Glutamatergic neuron (in vitro differentiated cells): ENCODE data around the gene UMPS. TPM values are rescaled to one million over a fixed set of nuclear protein-coding genes. Genes with fewer than 3 reads are reported as not detected.
A peak's percentile ranks its signal among the peaks of the same experiment; 100 is the strongest.

ENCODE experiments used
- DNase-seq: peaks from one replicate; pipeline ENCODE4 v3.0.0; 2022
- H3K27ac Mint-ChIP-seq: one replicate; pipeline ENCODE4 v1.8.0; 2020; ENCODE audit warnings: mild to moderate bottlenecking, mixed read lengths, inconsistent platforms; ENCODE audit not compliant: unreplicated experiment
- H3K27me3 Mint-ChIP-seq: one replicate; pipeline ENCODE4 v1.8.0; 2020; ENCODE audit warnings: mild to moderate bottlenecking, moderate library complexity, mixed read lengths, inconsistent platforms; ENCODE audit not compliant: unreplicated experiment
- H3K36me3 Mint-ChIP-seq: one replicate; pipeline ENCODE4 v1.8.0; 2020; ENCODE audit warnings: mild to moderate bottlenecking, mixed read lengths, inconsistent platforms; ENCODE audit not compliant: unreplicated experiment
- H3K4me1 Mint-ChIP-seq: one replicate; pipeline ENCODE4 v1.8.0; 2020; ENCODE audit warnings: mild to moderate bottlenecking, low read depth, mixed read lengths, inconsistent platforms; ENCODE audit not compliant: unreplicated experiment
- H3K4me3 Mint-ChIP-seq: one replicate; pipeline ENCODE4 v1.8.0; 2020; ENCODE audit warnings: mild to moderate bottlenecking, mixed read lengths, inconsistent platforms; ENCODE audit not compliant: unreplicated experiment
- H3K9me3 Mint-ChIP-seq: one replicate; pipeline ENCODE4 v1.8.0; 2020; ENCODE audit warnings: mild to moderate bottlenecking, moderate library complexity, mixed read lengths, inconsistent platforms; ENCODE audit not compliant: unreplicated experiment
- total RNA-seq: library from RNA; stranded (reverse); fragmentation: NEBNext Ultra II Directional; extraction: Animal tissue kit (Norgen Biotek cat#: 25700); gene quantifications from one replicate; pipeline ENCODE4 v1.2.1, GENCODE V29; 2021; ENCODE audit not compliant: unreplicated experiment
- TF ChIP-seq, protein P1 (sequence below): fragments of 200-600 bp; sonication (generic); IDR thresholded peaks from one replicate; pipeline ENCODE4 v1.5.0; 2021; ENCODE audit not compliant: partially characterized antibody, unreplicated experiment

Gene UMPS
- total RNA-seq, 1 donor from 2014 or later = 30.7 TPM

DNA sequence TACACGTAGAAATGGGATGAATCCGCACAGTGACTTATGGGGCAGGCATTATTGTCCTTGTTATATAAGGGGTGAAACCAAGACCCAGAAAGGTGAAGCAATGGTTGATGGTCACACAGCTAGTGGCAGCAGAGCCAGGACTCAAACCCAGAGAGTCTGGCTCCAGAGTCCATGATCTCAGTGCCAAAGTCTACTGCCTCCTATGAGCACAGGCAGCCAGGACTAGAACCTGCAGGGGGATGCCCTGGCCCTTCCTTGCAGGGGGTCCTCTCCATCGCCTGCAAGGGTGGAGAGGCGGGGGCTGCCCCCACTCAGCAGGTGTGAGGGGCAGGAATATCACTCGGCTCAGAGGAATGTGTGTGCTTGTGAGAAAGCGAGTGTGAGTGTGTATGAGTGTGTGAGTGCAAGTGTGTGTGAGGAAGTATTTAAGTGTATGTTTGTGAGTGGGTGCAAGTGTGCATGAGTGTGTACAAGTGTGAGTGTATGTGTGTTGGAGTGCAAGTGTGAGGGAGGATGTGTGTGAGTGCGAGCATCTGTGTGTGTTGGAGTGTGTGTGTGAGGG is 44.7 kb downstream of the UMPS start:
- peak overlapping the region; percentile 7 for H3K4me3 Mint-ChIP-seq
- no peaks in the 10 kb centered on the region for H3K36me3 Mint-ChIP-seq
- no peak overlapping the region for H3K27ac Mint-ChIP-seq
- H3K27me3 Mint-ChIP-seq = peaks cover 9% of the 10 kb centered on the region
- no peak for DNase-seq
- TF ChIP-seq, protein P1, sequence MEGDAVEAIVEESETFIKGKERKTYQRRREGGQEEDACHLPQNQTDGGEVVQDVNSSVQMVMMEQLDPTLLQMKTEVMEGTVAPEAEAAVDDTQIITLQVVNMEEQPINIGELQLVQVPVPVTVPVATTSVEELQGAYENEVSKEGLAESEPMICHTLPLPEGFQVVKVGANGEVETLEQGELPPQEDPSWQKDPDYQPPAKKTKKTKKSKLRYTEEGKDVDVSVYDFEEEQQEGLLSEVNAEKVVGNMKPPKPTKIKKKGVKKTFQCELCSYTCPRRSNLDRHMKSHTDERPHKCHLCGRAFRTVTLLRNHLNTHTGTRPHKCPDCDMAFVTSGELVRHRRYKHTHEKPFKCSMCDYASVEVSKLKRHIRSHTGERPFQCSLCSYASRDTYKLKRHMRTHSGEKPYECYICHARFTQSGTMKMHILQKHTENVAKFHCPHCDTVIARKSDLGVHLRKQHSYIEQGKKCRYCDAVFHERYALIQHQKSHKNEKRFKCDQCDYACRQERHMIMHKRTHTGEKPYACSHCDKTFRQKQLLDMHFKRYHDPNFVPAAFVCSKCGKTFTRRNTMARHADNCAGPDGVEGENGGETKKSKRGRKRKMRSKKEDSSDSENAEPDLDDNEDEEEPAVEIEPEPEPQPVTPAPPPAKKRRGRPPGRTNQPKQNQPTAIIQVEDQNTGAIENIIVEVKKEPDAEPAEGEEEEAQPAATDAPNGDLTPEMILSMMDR = no peak
- peaks cover 34% of the 10 kb centered on the region for H3K4me1 Mint-ChIP-seq
- H3K9me3 Mint-ChIP-seq = peaks cover 5% of the 10 kb centered on the region

DNA sequence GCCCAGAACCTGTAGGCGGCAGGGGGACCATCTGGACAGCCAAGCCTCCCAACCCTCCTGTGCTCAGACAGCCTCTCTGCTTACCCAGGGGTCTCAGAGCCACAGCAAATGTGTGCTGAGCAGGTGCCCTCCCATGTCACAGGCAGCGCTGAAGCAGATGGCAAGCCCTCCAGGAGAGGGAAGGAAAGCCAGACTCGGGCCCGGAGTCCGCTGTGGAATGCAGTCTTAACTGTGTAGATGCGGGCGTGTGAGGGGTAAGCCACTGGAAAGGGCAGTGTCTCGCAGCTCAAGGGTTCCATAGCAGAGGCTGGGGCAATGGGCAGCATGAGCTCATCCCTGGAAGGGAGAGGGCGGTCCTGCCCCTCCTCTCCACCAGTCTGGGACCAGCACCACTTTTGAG is 45.6 kb downstream of the UMPS start:
- peak; percentile 49 for DNase-seq
- Mint-ChIP-seq H3K27ac (peak overlapping the region; percentile 33), H3K9me3 (peaks cover 5% of the 10 kb centered on the region), H3K36me3 (no peaks in the 10 kb centered on the region), H3K27me3 (peaks cover 11% of the 10 kb centered on the region), H3K4me1 (peaks cover 39% of the 10 kb centered on the region), H3K4me3 (no peak overlapping the region)
- TF ChIP-seq, protein P1 = no peak

DNA sequence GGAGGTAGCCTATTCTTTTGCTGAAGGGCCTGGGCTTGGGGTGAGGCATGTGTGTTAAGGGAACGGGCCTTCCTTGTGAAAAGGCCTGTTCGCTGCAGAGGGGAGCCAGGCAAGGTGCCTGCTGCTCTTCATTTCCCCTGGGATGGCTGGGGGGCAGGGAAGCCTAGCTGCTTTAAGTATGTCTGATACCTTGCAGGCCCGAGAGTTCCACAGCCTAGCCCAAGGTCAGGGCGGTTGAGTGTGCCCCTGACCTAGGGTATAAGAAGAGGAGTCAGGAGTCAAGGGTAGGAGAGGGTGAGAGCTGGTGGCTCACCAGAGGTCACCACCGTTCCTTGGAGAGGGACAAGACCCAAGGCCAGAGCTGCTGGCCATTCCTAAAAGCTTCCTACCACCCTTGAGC is 46.6 kb downstream of the UMPS start:
- DNase-seq = no peak
- H3K27ac Mint-ChIP-seq = no peak overlapping the region
- TF ChIP-seq, protein P1 = no peak
- H3K9me3 Mint-ChIP-seq = peaks cover 5% of the 10 kb centered on the region
- no peaks in the 10 kb centered on the region for H3K36me3 Mint-ChIP-seq
- H3K4me1 Mint-ChIP-seq = peaks cover 37% of the 10 kb centered on the region
- peaks cover 13% of the 10 kb centered on the region for H3K27me3 Mint-ChIP-seq
- H3K4me3 Mint-ChIP-seq = no peak overlapping the region

DNA sequence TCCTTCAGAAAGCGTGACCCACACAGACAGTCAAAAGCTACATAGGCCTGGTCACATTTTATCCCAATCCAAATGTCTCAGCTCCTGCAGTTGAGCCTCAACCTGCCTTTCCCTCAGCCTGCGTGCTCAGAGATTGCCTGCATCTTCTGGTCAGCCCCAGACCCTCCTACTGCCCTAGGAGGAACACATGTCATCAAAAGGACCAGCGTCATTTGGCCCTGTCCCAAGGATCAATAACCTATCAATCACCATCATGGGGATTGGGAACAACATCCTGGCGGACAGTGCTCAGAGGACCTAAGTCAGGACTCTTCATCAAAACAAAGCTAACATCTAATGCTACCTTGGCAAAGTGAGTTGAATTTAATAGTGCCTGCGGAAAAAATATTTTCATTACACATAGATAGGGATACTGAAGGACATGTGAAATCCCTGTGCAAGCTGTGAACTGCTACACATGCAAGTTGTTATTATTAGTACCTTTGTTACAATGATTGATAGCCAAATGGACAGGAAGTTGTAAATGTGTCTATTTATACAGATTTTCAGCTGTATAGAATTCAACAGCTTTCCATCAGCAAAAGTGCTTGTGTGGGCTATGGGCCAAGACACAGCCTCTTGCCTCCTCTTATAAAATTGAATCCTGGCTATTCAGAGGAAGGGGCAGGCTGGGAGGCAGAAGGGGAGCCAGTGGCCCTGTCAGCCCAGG is 47.7 kb downstream of the UMPS start:
- H3K4me1 Mint-ChIP-seq = peaks cover 29% of the 10 kb centered on the region

DNA sequence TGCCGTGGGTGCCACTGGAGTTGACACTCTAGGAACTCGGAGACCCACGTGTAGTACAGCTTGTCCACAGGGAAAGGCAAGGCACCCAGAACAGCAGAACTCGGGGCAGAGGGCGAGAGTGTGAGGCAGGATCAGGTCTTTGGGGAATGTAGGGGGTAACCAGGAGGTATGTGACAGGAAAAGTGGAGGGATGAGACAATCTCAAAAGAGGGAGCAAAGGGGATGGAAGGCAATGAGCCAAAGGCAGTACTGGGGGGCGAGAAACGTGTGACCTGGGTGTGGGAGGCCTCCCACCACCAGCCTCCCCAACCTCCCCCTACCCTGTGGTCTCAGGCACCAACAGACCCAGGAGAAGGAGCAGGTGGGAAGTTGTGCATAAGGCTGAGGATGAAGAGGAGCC is 48.9 kb downstream of the UMPS start:
- Mint-ChIP-seq H3K9me3 (peaks cover 3% of the 10 kb centered on the region), H3K4me1 (peaks cover 30% of the 10 kb centered on the region), H3K27me3 (peaks cover 12% of the 10 kb centered on the region), H3K36me3 (no peaks in the 10 kb centered on the region), H3K4me3 (no peak overlapping the region), H3K27ac (no peak overlapping the region)
- DNase-seq = no peak
- TF ChIP-seq, protein P1 = no peak

More for the DNA sequence above, 47.7 kb downstream of the UMPS start:
- H3K27ac Mint-ChIP-seq = no peak overlapping the region
- H3K9me3 Mint-ChIP-seq = peaks cover 5% of the 10 kb centered on the region
- H3K4me3 Mint-ChIP-seq = no peak overlapping the region
- TF ChIP-seq, protein P1 = no peak
- H3K27me3 Mint-ChIP-seq = peaks cover 13% of the 10 kb centered on the region
- H3K36me3 Mint-ChIP-seq = no peaks in the 10 kb centered on the region
- no peak for DNase-seq
